RPMI8226 (cell line): Measurements from ENCODE around the gene GAST.

ENCODE experiments used
- DNase-seq: peaks from one replicate; pipeline ENCODE4 v3.0.0-alpha.2; 2015

The GAST gene

DNA sequence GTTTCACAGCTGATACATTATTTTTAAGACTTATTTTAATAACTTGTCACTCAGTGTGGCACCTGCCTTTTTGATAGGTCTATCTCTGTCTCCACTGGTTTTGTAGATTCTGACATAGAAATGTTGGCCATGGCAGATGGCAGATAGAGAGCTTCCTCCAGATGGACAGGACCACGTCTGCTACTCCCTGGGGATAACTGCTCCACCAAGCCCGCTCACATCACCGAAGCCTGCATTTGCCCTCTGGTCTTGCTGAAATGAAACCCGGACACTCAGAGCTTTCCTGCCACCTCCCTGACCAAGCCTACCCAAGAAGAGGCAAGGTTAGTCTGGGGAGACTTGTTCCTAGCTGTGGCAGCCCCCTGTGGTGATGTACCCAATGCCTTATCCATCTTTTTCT, 38.7 kb downstream of the GAST start:
- no peak for DNase-seq

DNA sequence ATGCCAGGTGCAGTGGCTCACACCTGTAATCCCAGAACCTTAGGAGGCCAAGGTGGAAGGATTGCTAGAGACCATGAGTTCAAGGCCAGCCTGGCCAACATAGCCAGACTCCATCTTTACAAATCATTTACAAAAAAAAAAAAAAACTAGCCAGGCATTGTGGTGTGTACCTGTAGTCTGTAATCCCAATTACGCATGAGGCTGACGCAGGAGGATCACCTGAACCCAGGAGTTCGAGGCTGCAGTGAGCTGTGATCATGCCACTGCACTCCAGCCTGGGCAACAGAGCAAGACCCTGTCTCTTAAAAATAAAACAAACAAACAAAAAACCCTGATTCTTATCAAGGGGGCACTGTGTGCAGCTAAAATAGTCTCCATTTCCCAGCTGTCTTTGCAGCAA, 39.2 kb downstream of the GAST start:
- no peak for DNase-seq

DNA sequence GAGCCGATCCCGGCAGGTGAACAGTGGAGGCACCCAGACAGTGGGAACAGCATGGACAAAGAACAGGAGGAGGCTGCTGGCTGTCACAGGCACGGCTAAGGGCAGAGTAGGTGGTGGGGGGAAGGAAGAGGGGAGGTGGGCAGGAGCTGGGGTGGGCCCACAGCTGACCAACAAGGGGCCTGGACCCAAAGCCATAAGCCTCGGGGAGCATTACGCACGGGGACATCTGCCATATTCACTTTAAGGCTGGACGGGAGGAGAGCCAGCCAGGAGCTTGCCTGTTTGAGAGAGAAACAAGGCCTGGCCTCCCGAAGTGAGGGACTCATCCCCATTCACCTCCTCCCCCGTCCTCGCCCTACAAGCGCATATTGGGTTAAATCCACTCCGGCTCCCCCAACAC, 41.9 kb downstream of the GAST start:
- no peak for DNase-seq

DNA sequence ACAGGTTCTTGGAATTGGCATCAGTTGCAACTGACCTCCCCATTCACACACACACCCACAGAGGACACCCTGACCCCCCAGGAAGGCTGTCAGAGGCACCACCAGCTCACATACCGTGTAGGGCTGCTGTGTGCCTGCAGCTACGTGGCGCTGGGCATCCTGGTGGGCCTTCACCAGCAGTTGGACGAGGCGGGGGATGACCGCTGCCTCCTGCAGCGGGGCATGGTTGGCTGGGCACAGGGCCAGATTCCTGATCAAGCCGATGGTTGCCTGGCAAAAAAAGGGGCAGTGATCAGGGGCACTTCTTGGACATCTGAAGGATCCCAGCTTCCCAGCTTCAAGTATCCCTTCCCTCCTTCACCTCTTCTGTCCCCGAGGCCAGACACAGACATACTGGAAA, 46.5 kb downstream of the GAST start:
- DNase-seq, result no peak

DNA sequence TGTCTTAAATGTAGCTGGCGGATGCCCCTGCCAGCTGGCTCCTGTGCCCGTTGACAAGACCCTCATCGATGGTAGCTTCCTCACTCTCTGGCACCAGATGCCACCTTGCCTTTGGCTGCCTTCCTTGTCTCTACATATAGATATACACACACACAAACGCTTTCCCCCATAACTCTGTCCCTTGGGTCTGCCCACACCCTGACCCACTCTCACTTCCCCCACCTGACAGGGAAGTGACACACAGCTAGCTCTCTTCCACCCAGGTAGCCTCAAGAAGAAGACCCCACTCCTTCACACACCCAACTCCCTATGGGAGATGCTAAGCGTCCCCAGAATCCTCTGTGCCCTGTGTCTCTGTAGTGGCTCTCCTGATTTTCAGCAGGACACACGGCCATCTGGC, 48.7 kb downstream of the GAST start:
- DNase-seq, result no peak

DNA sequence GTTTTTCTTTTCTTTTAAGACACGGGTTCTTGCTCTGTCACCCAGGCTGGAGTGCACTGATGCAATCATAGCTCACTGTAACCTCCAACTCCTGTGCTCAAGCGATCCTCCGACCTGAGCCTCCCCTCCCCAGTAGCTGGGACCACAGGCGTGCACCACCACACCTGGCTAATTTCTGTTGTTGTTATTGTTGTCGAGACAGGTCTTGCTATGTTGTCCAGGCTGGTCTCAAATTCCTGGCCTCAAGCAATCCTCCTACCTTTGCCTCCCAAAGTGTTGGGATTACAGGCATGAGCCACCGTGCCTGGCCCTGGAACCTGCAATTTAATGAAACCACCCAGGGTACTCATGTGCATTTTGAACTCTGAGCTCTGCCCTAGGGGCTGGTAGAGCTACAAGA, 50.3 kb downstream of the GAST start:
- DNase-seq, result no peak

DNA sequence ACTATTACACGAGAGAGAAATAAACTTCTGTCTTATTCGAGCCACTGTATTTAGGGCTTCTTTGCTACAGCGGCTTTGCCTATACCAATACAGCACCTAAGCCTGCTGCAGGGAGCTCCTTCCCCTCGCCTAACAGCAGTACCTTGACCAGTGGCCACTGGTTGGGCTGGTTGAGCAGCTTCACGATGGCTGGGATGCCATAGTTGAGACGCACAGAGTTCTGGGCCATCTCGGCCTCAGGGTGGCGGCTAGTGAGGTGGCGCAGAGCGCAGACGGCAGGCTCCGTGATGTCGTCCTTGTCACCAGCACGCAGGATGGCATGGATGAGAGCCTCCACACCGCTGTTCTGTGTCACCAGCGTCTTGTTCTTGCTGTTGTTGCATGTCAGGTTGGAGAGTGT, 50.7 kb downstream of the GAST start:
- DNase-seq, result no peak

DNA sequence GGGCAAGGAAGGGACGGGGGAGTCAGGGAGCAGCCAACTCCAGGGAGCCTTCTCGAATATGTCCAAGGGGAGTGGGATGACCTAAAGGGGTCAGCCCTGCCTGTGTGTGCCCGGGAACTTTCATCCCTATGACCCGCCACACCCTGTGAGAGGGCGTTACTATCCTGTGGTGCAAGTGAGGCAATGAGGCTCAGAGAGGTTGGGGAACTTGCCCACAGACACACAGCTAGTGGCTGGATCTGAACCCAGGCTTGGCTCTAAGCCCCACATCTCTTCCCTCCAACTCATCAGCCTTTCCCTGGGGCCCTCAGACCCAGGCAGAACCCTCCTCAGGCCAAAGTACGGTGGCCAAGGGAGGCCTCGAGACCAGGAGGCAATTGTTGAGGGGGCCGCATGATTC, 51.2 kb downstream of the GAST start:
- DNase-seq, result no peak
